Trophoblast cell (in vitro differentiated cells and primary cell): ENCODE measurements around the gene SSNA1.

Experiments
- DNase-seq, 2 donors: peaks; one replicate each; pipeline ENCODE4 v3.0.0-alpha.2; 2016
- H2AFZ ChIP-seq: 2 replicates; pipeline ENCODE4 v1.6.1; 2013; ENCODE audit warnings: low read length, moderate library complexity, mild to moderate bottlenecking; ENCODE audit not compliant: insufficient read depth, poor library complexity
- H2AK5ac ChIP-seq: 2 replicates; pipeline ENCODE4 v1.6.1; 2013; ENCODE audit warnings: mild to moderate bottlenecking, low read length
- H2BK120ac ChIP-seq: 2 replicates; pipeline ENCODE4 v1.6.1; 2013; ENCODE audit warnings: low read length, mild to moderate bottlenecking, moderate library complexity; ENCODE audit not compliant: insufficient read depth, poor library complexity
- H2BK12ac ChIP-seq: 2 replicates; pipeline ENCODE4 v1.6.1; 2013; ENCODE audit warnings: mild to moderate bottlenecking, low read length, moderate library complexity
- H2BK5ac ChIP-seq: 2 replicates; pipeline ENCODE4 v1.6.1; 2013; ENCODE audit warnings: low read length, low read depth, moderate library complexity, mild to moderate bottlenecking; ENCODE audit not compliant: poor library complexity
- H3K14ac ChIP-seq: 2 replicates; pipeline ENCODE4 v1.6.1; 2013; ENCODE audit warnings: mild to moderate bottlenecking, low read length
- H3K18ac ChIP-seq: 2 replicates; pipeline ENCODE4 v1.6.1; 2013; ENCODE audit warnings: mild to moderate bottlenecking, low read length
- H3K23ac ChIP-seq: 2 replicates; pipeline ENCODE4 v1.6.1; 2013; ENCODE audit warnings: low read length
- H3K27ac ChIP-seq: 2 replicates; pipeline ENCODE4 v1.5.1; 2013; ENCODE audit warnings: low read depth, mild to moderate bottlenecking, inconsistent platforms, low read length, moderate library complexity
- H3K27me3 ChIP-seq: 2 replicates; pipeline ENCODE4 v1.6.1; 2013; ENCODE audit warnings: inconsistent platforms, mild to moderate bottlenecking, low read length, moderate library complexity; ENCODE audit not compliant: insufficient read depth
- H3K36me3 ChIP-seq, 2 experiments: 1 replicate in 1 of 2; 2 replicates in 1 of 2; pipeline ENCODE4 v1.6.1; 2013; ENCODE audit warnings: low read length in 2 of 2, mild to moderate bottlenecking in 2 of 2, moderate library complexity in 1 of 2; ENCODE audit not compliant: insufficient read depth in 2 of 2, control insufficient read depth in 1 of 2
- H3K4ac ChIP-seq: 2 replicates; pipeline ENCODE4 v1.6.1; 2013; ENCODE audit warnings: low read depth, mild to moderate bottlenecking, low read length, moderate library complexity
- H3K4me1 ChIP-seq, 2 experiments: 1 replicate in 1 of 2; 2 replicates in 1 of 2; pipeline ENCODE4 v1.6.1; 2013; ENCODE audit warnings: low read length in 2 of 2, mild to moderate bottlenecking in 2 of 2, moderate library complexity in 1 of 2; ENCODE audit not compliant: insufficient read depth in 2 of 2, control insufficient read depth in 1 of 2
- H3K4me2 ChIP-seq: 2 replicates; pipeline ENCODE4 v1.6.1; 2013; ENCODE audit warnings: inconsistent platforms, mild to moderate bottlenecking, low read length, moderate library complexity
- H3K4me3 ChIP-seq: 2 replicates; pipeline ENCODE4 v1.5.1; 2013; ENCODE audit warnings: mild to moderate bottlenecking, low read depth, low read length, inconsistent platforms
- H3K79me1 ChIP-seq: one replicate; pipeline ENCODE4 v1.6.1; 2013; ENCODE audit warnings: low read length
- H3K79me2 ChIP-seq: 2 replicates; pipeline ENCODE4 v1.6.1; 2013; ENCODE audit warnings: low read length, mild to moderate bottlenecking; ENCODE audit not compliant: control insufficient read depth, insufficient read depth, poor library complexity
- H3K9ac ChIP-seq: 2 replicates; pipeline ENCODE4 v1.6.1; 2013; ENCODE audit warnings: mild to moderate bottlenecking, low read length
- H3K9me3 ChIP-seq: 2 replicates; pipeline ENCODE4 v1.6.1; 2013; ENCODE audit warnings: low read depth, mild to moderate bottlenecking, control low read depth, inconsistent platforms, low read length; ENCODE audit not compliant: insufficient read depth
- H4K12ac ChIP-seq: 2 replicates; pipeline ENCODE4 v1.6.1; 2013; ENCODE audit warnings: low read depth, mild to moderate bottlenecking, low read length, moderate library complexity
- H4K8ac ChIP-seq: 2 replicates; pipeline ENCODE4 v1.6.1; 2013; ENCODE audit warnings: low read depth, mild to moderate bottlenecking, low read length, moderate library complexity
- H4K91ac ChIP-seq: one replicate; pipeline ENCODE4 v1.6.1; 2013; ENCODE audit warnings: low read depth, mild to moderate bottlenecking, low read length, moderate library complexity
- WGBS: extraction: QIAGEN DNeasy Blood & Tissue Kit; methylation state at CpG from one replicate; pipeline ENCODE4 v1.1.7; 2013; ENCODE audit warnings: missing lambda C conversion rate; ENCODE audit not compliant: insufficient read length, insufficient coverage; ENCODE audit errors: extremely low coverage; 5-methylcytosine and 5-hydroxymethylcytosine counted together

SSNA1 gene

GRCh38 chr9:137174722-137175293 lies 13.7 kb upstream of the SSNA1 start:
- Histone ChIP-seq H2BK5ac (no peak overlapping the region), H4K91ac (no peak overlapping the region), H3K36me3 (peaks cover 11 to 16% of the 10 kb centered on the region in 2 experiments), H3K4ac (no peak overlapping the region), H4K12ac (no peak overlapping the region), H3K27ac (no peak overlapping the region), H3K79me2 (no peaks in the 10 kb centered on the region), H4K8ac (no peak overlapping the region), H2BK12ac (no peak overlapping the region), H3K4me2 (no peak overlapping the region), H2AFZ (no peak overlapping the region), H3K4me3 (no peak overlapping the region), H3K14ac (no peak overlapping the region), H3K23ac (no peak overlapping the region), H3K18ac (no peak overlapping the region), H3K27me3 (peaks cover 12% of the 10 kb centered on the region), H2AK5ac (no peak overlapping the region), H3K79me1 (no peaks in the 10 kb centered on the region), H2BK120ac (no peak overlapping the region), H3K4me1 (peaks cover 0 to 3% of the 10 kb centered on the region in 2 experiments), H3K9me3 (peaks cover 5% of the 10 kb centered on the region), H3K9ac (no peak overlapping the region)
- WGBS, result no CpG with 5 or more reads among the region's 34 CpGs
- DNase-seq, result peak; percentile 93

GRCh38 chr9:137175345-137175961 lies 13.0 kb upstream of the SSNA1 start:
- Histone ChIP-seq H3K79me2 (no peaks in the 10 kb centered on the region), H2BK5ac (no peak overlapping the region), H3K27me3 (peaks cover 6% of the 10 kb centered on the region), H3K27ac (no peak overlapping the region), H2AK5ac (no peak overlapping the region), H3K4ac (no peak overlapping the region), H3K4me1 (peaks cover 0 to 3% of the 10 kb centered on the region in 2 experiments), H4K91ac (no peak overlapping the region), H4K8ac (no peak overlapping the region), H3K4me3 (no peak overlapping the region), H3K14ac (no peak overlapping the region), H2AFZ (no peak overlapping the region), H3K23ac (no peak overlapping the region), H3K4me2 (no peak overlapping the region), H2BK120ac (no peak overlapping the region), H4K12ac (no peak overlapping the region), H3K36me3 (peaks cover 17 to 23% of the 10 kb centered on the region in 2 experiments), H3K18ac (no peak overlapping the region), H3K9me3 (peaks cover 4% of the 10 kb centered on the region), H3K9ac (no peak overlapping the region), H2BK12ac (no peak overlapping the region), H3K79me1 (no peaks in the 10 kb centered on the region)
- WGBS, result no CpG with 5 or more reads among the region's 33 CpGs
- no peak for DNase-seq

GRCh38 chr9:137176302-137177182 lies 11.9 kb upstream of the SSNA1 start:
- Histone ChIP-seq H3K14ac (no peak overlapping the region), H3K36me3 (peaks cover 28 to 34% of the 10 kb centered on the region in 2 experiments), H2BK5ac (no peak overlapping the region), H2AFZ (no peak overlapping the region), H3K23ac (no peak overlapping the region), H4K12ac (no peak overlapping the region), H3K9me3 (peaks cover 3% of the 10 kb centered on the region), H2AK5ac (no peak overlapping the region), H3K4me3 (no peak overlapping the region), H3K4me1 (peaks cover 0 to 3% of the 10 kb centered on the region in 2 experiments), H3K18ac (no peak overlapping the region), H2BK120ac (no peak overlapping the region), H3K9ac (no peak overlapping the region), H3K79me2 (no peaks in the 10 kb centered on the region), H3K79me1 (no peaks in the 10 kb centered on the region), H3K4me2 (no peak overlapping the region), H3K27ac (no peak overlapping the region), H4K91ac (no peak overlapping the region), H3K4ac (no peak overlapping the region), H3K27me3 (no peaks in the 10 kb centered on the region), H4K8ac (no peak overlapping the region), H2BK12ac (no peak overlapping the region)
- DNase-seq, result peak; percentile 52 to 64
- WGBS, result no CpG with 5 or more reads among the region's 17 CpGs

GRCh38 chr9:137178201-137178938 lies 10.1 kb upstream of the SSNA1 start:
- peaks cover 42 to 50% of the 10 kb centered on the region in 2 experiments for H3K36me3 ChIP-seq
- H3K23ac ChIP-seq, result no peak overlapping the region
- H3K27me3 ChIP-seq, result no peaks in the 10 kb centered on the region
- H3K27ac ChIP-seq, result no peak overlapping the region
- H3K9ac ChIP-seq, result no peak overlapping the region
- WGBS, result no CpG with 5 or more reads among the region's 23 CpGs
- no peaks in the 10 kb centered on the region for H3K79me1 ChIP-seq
- no peak overlapping the region for H2AFZ ChIP-seq
- no peak overlapping the region for H2AK5ac ChIP-seq
- no peak overlapping the region for H3K14ac ChIP-seq
- peak overlapping the region; percentile 7 for H4K12ac ChIP-seq
- H2BK12ac ChIP-seq, result no peak overlapping the region
- H3K79me2 ChIP-seq, result no peaks in the 10 kb centered on the region
- no peak overlapping the region for H2BK120ac ChIP-seq
- H4K91ac ChIP-seq, result no peak overlapping the region
- H3K9me3 ChIP-seq, result peaks cover 3% of the 10 kb centered on the region
- H4K8ac ChIP-seq, result no peak overlapping the region
- H3K4ac ChIP-seq, result no peak overlapping the region
- no peak overlapping the region for H2BK5ac ChIP-seq
- peak overlapping the region; percentile 45 for H3K4me3 ChIP-seq
- H3K4me1 ChIP-seq, result peaks cover 0 to 3% of the 10 kb centered on the region in 2 experiments
- H3K4me2 ChIP-seq, result no peak overlapping the region
- no peak for DNase-seq
- H3K18ac ChIP-seq, result no peak overlapping the region
